HCT116 (cell line): ENCODE results near the gene PABPC3. TPM values are rescaled to one million over a fixed set of nuclear protein-coding genes. Genes with fewer than 3 reads are reported as not detected.

Experiments
- ATAC-seq: fragments of 200-7000 bp; cut with Tn5 transposase; 2 replicates; pipeline ENCODE4 v1.9.1; 2020; ENCODE audit warnings: mild to moderate bottlenecking, moderate library complexity
- BruUV-seq: library from RNA; stranded (reverse); fragments of 400-500 nt; replicated peaks from 2 replicates; lab custom pipeline; 2021; lab: Mats Ljungman, UMichigan
- CTCF ChIA-PET: fragments of 300-600 bp; sonication (Branson Sonifier 250); formaldehyde crosslinking; loops from one replicate; lab custom pipeline; 2021; ENCODE audit warnings: antibody characterized with exemption; lab: Charles Lee
- POLR2A ChIA-PET: fragments of 300-600, 350-600 bp; sonication (Branson Sonifier 250); formaldehyde crosslinking; loops from one replicate; lab custom pipeline; 2021; ENCODE audit warnings: antibody characterized with exemption; lab: Charles Lee
- RAD21 ChIA-PET, 2 experiments: fragments of 300-600 bp; sonication (Branson Sonifier 250); formaldehyde crosslinking; loops; one replicate each; lab custom pipeline; 2023; ENCODE audit warnings: low total read pairs in 2 of 2; ENCODE audit not compliant: uncharacterized antibody in 2 of 2, unreplicated experiment in 2 of 2, low non-redundant PET in 1 of 2; lab: Charles Lee
- DNase-seq: peaks from one replicate; pipeline ENCODE4 v3.0.0-alpha.2; 2010; ENCODE audit warnings: low read depth, low spot score
- H2AFZ ChIP-seq: fragments of 200-600 bp; shearing (Covaris generic), sonication (generic); 2 replicates; pipeline ENCODE4 v1.6.1; 2017; ENCODE audit warnings: low read depth, mixed run types, mixed read lengths, antibody characterized with exemption, low read length; ENCODE audit not compliant: poor library complexity, severe bottlenecking
- H3K27ac ChIP-seq: 2 replicates; pipeline ENCODE4 v1.5.1; 2012; ENCODE audit warnings: low read depth, low read length
- H3K27me3 ChIP-seq: fragments of 200-600 bp; sonication (generic); 2 replicates; pipeline ENCODE4 v1.6.1; 2016; ENCODE audit warnings: mixed run types, low read length, mixed read lengths; ENCODE audit not compliant: insufficient read depth
- H3K36me3 ChIP-seq, 2 experiments: fragments of 200-500 bp in 1 of 2; fragments of 200-600 bp in 1 of 2; sonication (Bioruptor generic) in 1 of 2; sonication (generic) in 1 of 2; 2 replicates each; pipeline versions ENCODE4 v1.5.1 to v1.6.1; 2014 to 2016; ENCODE audit warnings: low read length in 2 of 2, inconsistent platforms in 1 of 2, mixed read lengths in 1 of 2, mixed run types in 1 of 2; ENCODE audit not compliant: insufficient read depth in 2 of 2, control insufficient read depth in 1 of 2
- H3K4me1 ChIP-seq, 2 experiments: fragments of 200-600 bp in 1 of 2; sonication (generic) in 1 of 2; 2 replicates each; pipeline versions ENCODE4 v1.5.1 to v1.6.1; 2012 to 2017; ENCODE audit warnings: low read length in 2 of 2, inconsistent platforms in 1 of 2, mild to moderate bottlenecking in 1 of 2, mixed read lengths in 1 of 2, mixed run types in 1 of 2, moderate library complexity in 1 of 2; ENCODE audit not compliant: insufficient read depth in 2 of 2, control insufficient read depth in 1 of 2
- H3K4me2 ChIP-seq: fragments of 200-600 bp; sonication (generic); 2 replicates; pipeline ENCODE4 v1.6.1; 2017; ENCODE audit warnings: mixed run types, low read length, mixed read lengths
- H3K4me3 ChIP-seq, 2 experiments: fragments of 200-600 bp in 1 of 2; sonication (generic) in 1 of 2; replicated peaks in 1 of 2; 2 replicates each; pipeline ENCODE4 v1.5.1; 2011 to 2016; ENCODE audit warnings: low read length in 2 of 2, control low read depth in 1 of 2, low read depth in 1 of 2, mild to moderate bottlenecking in 1 of 2, mixed read lengths in 1 of 2, mixed run types in 1 of 2
- H3K79me2 ChIP-seq: fragments of 200-600 bp; sonication (generic); 2 replicates; pipeline ENCODE4 v1.6.1; 2017; ENCODE audit warnings: mild to moderate bottlenecking, mixed run types, low read length, moderate library complexity, mixed read lengths; ENCODE audit not compliant: insufficient read depth
- H3K9ac ChIP-seq: fragments of 200-600 bp; sonication (generic); 2 replicates; pipeline ENCODE4 v1.6.1; 2016; ENCODE audit warnings: low read length, mixed read lengths
- H3K9me2 ChIP-seq: fragments of 200-600 bp; sonication (generic), shearing (Covaris generic); 2 replicates; pipeline ENCODE4 v1.6.1; 2017; ENCODE audit warnings: mixed run types, mild to moderate bottlenecking, moderate library complexity; ENCODE audit not compliant: insufficient read depth
- H3K9me3 ChIP-seq, 2 experiments: fragments of 200-500 bp in 1 of 2; fragments of 200-600 bp in 1 of 2; sonication (Bioruptor generic) in 1 of 2; sonication (generic) in 1 of 2; 2 replicates each; pipeline ENCODE4 v1.6.1; 2014 to 2017; ENCODE audit warnings: low read length in 2 of 2, mixed read lengths in 2 of 2, inconsistent platforms in 1 of 2, low read depth in 1 of 2, mild to moderate bottlenecking in 1 of 2, mixed run types in 1 of 2, moderate library complexity in 1 of 2; ENCODE audit not compliant: control insufficient read depth in 1 of 2, insufficient read depth in 1 of 2
- H4K20me1 ChIP-seq: fragments of 200-600 bp; sonication (generic), shearing (Covaris generic); 2 replicates; pipeline ENCODE4 v1.6.1; 2017; ENCODE audit warnings: mixed run types, mild to moderate bottlenecking, moderate library complexity; ENCODE audit not compliant: insufficient read depth
- CEBPB ChIP-seq: IDR thresholded peaks from 2 replicates; pipeline ENCODE4 v1.6.1; 2012; ENCODE audit warnings: low read depth
- EGR1 ChIP-seq: IDR thresholded peaks from 2 replicates; pipeline ENCODE4 v1.6.1; 2012; ENCODE audit warnings: low read depth
- MAX ChIP-seq: IDR thresholded peaks from 2 replicates; pipeline ENCODE4 v1.6.1; 2012
- POLR2A ChIP-seq: IDR thresholded peaks from 2 replicates; pipeline ENCODE4 v1.7.0; 2011; ENCODE audit warnings: borderline replicate concordance; ENCODE audit not compliant: insufficient read depth, insufficient read length; ENCODE audit errors: extremely low read depth
- RAD21 ChIP-seq: IDR thresholded peaks from 2 replicates; pipeline ENCODE4 v1.6.1; 2012; ENCODE audit warnings: low read depth, mild to moderate bottlenecking
- SIN3A ChIP-seq: IDR thresholded peaks from 2 replicates; pipeline ENCODE4 v1.6.1; 2012; ENCODE audit warnings: low read depth
- SP1 ChIP-seq: IDR thresholded peaks from 2 replicates; pipeline ENCODE4 v1.6.1; 2012; ENCODE audit warnings: low read depth
- intact Hi-C: fragments of 100-400 bp; cut with micrococcal nuclease; formaldehyde crosslinking; loops from 2 replicates; pipeline ENCODE4 v1.10.0; 2022
- total RNA-seq: library from RNA; stranded (reverse); gene quantifications from one replicate; pipeline ENCODE4 v1.2.1, GENCODE V29; 2021; ENCODE audit not compliant: unreplicated experiment

The PABPC3 gene
- total RNA-seq, 1 experiment from 2014 or later: 0.59 TPM

GRCh38 chr13:25064396-25064795 is 31.5 kb upstream of the PABPC3 start:
- H3K4me3 ChIP-seq: no peak overlapping the region
- CTCF ChIA-PET: no interaction called here
- TF ChIP-seq RAD21 (no peak), SP1 (no peak), CEBPB (no peak), EGR1 (no peak)
- H3K4me1 ChIP-seq: no peaks in the 10 kb centered on the region
- H3K27ac ChIP-seq: no peak overlapping the region
- no peaks in the 10 kb centered on the region for H4K20me1 ChIP-seq
- intact Hi-C loops: no loop called here
- H3K79me2 ChIP-seq: no peaks in the 10 kb centered on the region
- no TSS peak for BruUV-seq
- no peaks in the 10 kb centered on the region for H3K36me3 ChIP-seq
- H3K9me3 ChIP-seq: no peaks in the 10 kb centered on the region
- RAD21 ChIA-PET: no interaction called here
- no peak overlapping the region for H2AFZ ChIP-seq
- no peak overlapping the region for H3K9ac ChIP-seq
- no peaks in the 10 kb centered on the region for H3K27me3 ChIP-seq
- ATAC-seq (no peak), DNase-seq (no peak)
- H3K9me2 ChIP-seq: no peaks in the 10 kb centered on the region
- POLR2A ChIA-PET: no interaction called here
- no peak overlapping the region for H3K4me2 ChIP-seq

- POLR2A ChIA-PET: interaction anchor here (0.6 kb wide), 1 partner anchor 46 kb away, joined by 3 read pairs; no protein-coding TSS in a partner anchor
- RAD21 ChIA-PET: no interaction called here
- intact Hi-C loops: no loop called here
- no peak for ATAC-seq
- Histone ChIP-seq H3K36me3 (no peaks in the 10 kb centered on the region), H2AFZ (no peak overlapping the region), H3K9ac (no peak overlapping the region), H3K9me3 (no peaks in the 10 kb centered on the region), H3K27me3 (no peaks in the 10 kb centered on the region), H4K20me1 (no peaks in the 10 kb centered on the region), H3K9me2 (no peaks in the 10 kb centered on the region), H3K4me3 (no peak overlapping the region), H3K79me2 (no peaks in the 10 kb centered on the region), H3K27ac (no peak overlapping the region), H3K4me1 (no peaks in the 10 kb centered on the region), H3K4me2 (no peak overlapping the region)
- CTCF ChIA-PET: no interaction called here
- DNase-seq: no peak
- BruUV-seq: no TSS peak
- TF ChIP-seq SIN3A (no peak), POLR2A (no peak), MAX (no peak)
Measured at GRCh38 chr13:25065974-25066770, 29.8 kb upstream of the PABPC3 start.
